Stomach (tissue), 4 donors: ENCODE measurements around the gene OTOGL.

Experiments
- POLR2A ChIP-seq, 4 donors: fragments of 450-650 bp; IDR thresholded peaks; one replicate each; pipeline ENCODE4 v1.6.1; 2016; ENCODE audit warnings: antibody characterized with exemption in 4 of 4, control low read depth in 2 of 4, mild to moderate bottlenecking in 1 of 4, moderate library complexity in 1 of 4
- TF ChIP-seq, protein P1 (sequence below), 7 experiments: fragments of 450-650 bp in 4 of 7; fragments of 200-600 bp in 3 of 7; sonication (generic) in 3 of 7; IDR thresholded peaks; one replicate each; pipeline ENCODE4 v1.5.1; 2016 to 2019; ENCODE audit warnings: antibody characterized with exemption in 7 of 7, control low read depth in 2 of 7, mild to moderate bottlenecking in 1 of 7

GRCh38 chr12:80142640-80143039 is 43.3 kb downstream of the OTOGL start:
- TF ChIP-seq, protein P1, sequence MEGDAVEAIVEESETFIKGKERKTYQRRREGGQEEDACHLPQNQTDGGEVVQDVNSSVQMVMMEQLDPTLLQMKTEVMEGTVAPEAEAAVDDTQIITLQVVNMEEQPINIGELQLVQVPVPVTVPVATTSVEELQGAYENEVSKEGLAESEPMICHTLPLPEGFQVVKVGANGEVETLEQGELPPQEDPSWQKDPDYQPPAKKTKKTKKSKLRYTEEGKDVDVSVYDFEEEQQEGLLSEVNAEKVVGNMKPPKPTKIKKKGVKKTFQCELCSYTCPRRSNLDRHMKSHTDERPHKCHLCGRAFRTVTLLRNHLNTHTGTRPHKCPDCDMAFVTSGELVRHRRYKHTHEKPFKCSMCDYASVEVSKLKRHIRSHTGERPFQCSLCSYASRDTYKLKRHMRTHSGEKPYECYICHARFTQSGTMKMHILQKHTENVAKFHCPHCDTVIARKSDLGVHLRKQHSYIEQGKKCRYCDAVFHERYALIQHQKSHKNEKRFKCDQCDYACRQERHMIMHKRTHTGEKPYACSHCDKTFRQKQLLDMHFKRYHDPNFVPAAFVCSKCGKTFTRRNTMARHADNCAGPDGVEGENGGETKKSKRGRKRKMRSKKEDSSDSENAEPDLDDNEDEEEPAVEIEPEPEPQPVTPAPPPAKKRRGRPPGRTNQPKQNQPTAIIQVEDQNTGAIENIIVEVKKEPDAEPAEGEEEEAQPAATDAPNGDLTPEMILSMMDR (IDR thresholded peaks at IDR 0.05): no peak
- no peak for TF ChIP-seq POLR2A (IDR thresholded peaks at IDR 0.05)
